ENCODE data around the gene MUS81. TPM values are rescaled to one million over a fixed set of nuclear protein-coding genes. Genes with fewer than 3 reads are reported as not detected.

Gene MUS81
- total and polyA plus RNA-seq, 2 experiments from 2014 or later, result 74.3 to 82.7 TPM

GRCh38 chr11:65872586-65873317 lies 12.5 kb downstream of the MUS81 start, which contains the start of gene EFEMP2:
Gene EFEMP2 (minus strand): TSS chr11:65872800. CDS start chr11:65872354, 446 bp downstream.
- no peaks in the 10 kb centered on the region for H3K9me3 ChIP-seq (ENCODE audit: low read depth)
- TF ChIP-seq, protein P1, sequence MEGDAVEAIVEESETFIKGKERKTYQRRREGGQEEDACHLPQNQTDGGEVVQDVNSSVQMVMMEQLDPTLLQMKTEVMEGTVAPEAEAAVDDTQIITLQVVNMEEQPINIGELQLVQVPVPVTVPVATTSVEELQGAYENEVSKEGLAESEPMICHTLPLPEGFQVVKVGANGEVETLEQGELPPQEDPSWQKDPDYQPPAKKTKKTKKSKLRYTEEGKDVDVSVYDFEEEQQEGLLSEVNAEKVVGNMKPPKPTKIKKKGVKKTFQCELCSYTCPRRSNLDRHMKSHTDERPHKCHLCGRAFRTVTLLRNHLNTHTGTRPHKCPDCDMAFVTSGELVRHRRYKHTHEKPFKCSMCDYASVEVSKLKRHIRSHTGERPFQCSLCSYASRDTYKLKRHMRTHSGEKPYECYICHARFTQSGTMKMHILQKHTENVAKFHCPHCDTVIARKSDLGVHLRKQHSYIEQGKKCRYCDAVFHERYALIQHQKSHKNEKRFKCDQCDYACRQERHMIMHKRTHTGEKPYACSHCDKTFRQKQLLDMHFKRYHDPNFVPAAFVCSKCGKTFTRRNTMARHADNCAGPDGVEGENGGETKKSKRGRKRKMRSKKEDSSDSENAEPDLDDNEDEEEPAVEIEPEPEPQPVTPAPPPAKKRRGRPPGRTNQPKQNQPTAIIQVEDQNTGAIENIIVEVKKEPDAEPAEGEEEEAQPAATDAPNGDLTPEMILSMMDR (IDR thresholded peaks at IDR 0.05; ENCODE audit: low read depth, low read length), result no peak
- H3K36me3 ChIP-seq, result peaks cover 10% of the 10 kb centered on the region
- H3K27ac ChIP-seq, result peak within 1 kb of the TSS; percentile 97
- no peaks in the 10 kb centered on the region for H3K27me3 ChIP-seq
- DNase-seq (ENCODE audit: low read depth in 1 of 2, low spot score in 1 of 2), result peak; percentile 68 to 80
- H3K4me3 ChIP-seq, result peak within 1 kb of the TSS; percentile 95
- no peaks in the 10 kb centered on the region for H3K4me1 ChIP-seq (ENCODE audit: low read depth)

GRCh38 chr11:65873318-65874156 lies 13.3 kb downstream of the MUS81 start:
- Histone ChIP-seq H3K36me3 (peaks cover 9% of the 10 kb centered on the region), H3K27ac (peak overlapping the region; percentile 97), H3K4me1 (ENCODE audit: low read depth) (no peaks in the 10 kb centered on the region), H3K27me3 (no peaks in the 10 kb centered on the region), H3K9me3 (ENCODE audit: low read depth) (no peaks in the 10 kb centered on the region), H3K4me3 (peak overlapping the region; percentile 95)
- TF ChIP-seq, protein P1 (IDR thresholded peaks at IDR 0.05; ENCODE audit: low read depth, low read length), result no peak
- DNase-seq (ENCODE audit: low read depth in 1 of 2, low spot score in 1 of 2), result peak; percentile 95 to 96

- H3K9me3 ChIP-seq (ENCODE audit: low read depth), result no peaks in the 10 kb centered on the region
- peak within 1 kb of the TSS; percentile 1 for H3K27ac ChIP-seq
- no peaks in the 10 kb centered on the region for H3K4me1 ChIP-seq (ENCODE audit: low read depth)
- TF ChIP-seq, protein P1 (IDR thresholded peaks at IDR 0.05; ENCODE audit: low read depth, low read length), result no peak
- H3K36me3 ChIP-seq, result peaks cover 19% of the 10 kb centered on the region
- no peak for DNase-seq (ENCODE audit: low read depth in 1 of 2, low spot score in 1 of 2)
- no peak within 1 kb of the TSS for H3K4me3 ChIP-seq
- H3K27me3 ChIP-seq, result no peaks in the 10 kb centered on the region
Measured at GRCh38 chr11:65879617-65880016, 19.4 kb downstream of the MUS81 start, which contains the start of gene CTSW. Gene CTSW (plus strand): TSS chr11:65879837. CDS start chr11:65879855, 18 bp downstream.

- Histone ChIP-seq H3K4me3 (no peak overlapping the region), H3K9me3 (ENCODE audit: low read depth) (no peaks in the 10 kb centered on the region), H3K27ac (no peak overlapping the region), H3K4me1 (ENCODE audit: low read depth) (no peaks in the 10 kb centered on the region), H3K27me3 (no peaks in the 10 kb centered on the region), H3K36me3 (peaks cover 19% of the 10 kb centered on the region)
- DNase-seq (ENCODE audit: low read depth in 1 of 2, low spot score in 1 of 2), result no peak
- TF ChIP-seq, protein P1 (IDR thresholded peaks at IDR 0.05; ENCODE audit: low read depth, low read length), result no peak
Measured at GRCh38 chr11:65880027-65880426, 19.8 kb downstream of the MUS81 start.

DNA sequence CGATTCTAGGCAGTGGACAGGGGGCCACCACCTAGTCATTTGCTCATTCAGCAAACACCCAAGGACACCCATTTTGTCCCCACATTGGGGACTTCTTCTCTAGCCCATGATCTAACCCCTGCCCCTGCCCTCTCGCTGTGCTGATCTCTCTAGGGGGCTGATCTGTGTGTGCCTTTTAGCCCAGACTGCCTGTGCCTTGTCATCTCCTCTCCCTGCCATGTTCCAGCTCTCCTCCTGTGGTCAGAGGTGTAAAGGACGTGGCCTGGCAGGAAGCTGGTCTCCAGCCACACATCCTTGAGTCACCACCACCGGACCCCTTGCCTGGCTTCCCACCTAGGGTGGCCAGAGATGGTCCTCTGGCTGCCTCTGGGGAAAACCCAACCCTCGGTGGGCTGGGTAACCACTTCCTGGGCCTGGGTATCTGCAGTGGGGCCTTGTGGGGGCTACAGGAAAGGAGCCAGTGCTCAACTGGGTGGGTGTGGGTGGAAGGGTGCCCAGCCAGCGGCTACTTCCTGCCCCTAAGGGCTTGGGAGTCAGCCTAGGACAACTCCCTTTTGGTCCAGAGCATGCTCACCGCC lies 20.7 kb downstream of the MUS81 start:
- Histone ChIP-seq H3K4me3 (no peak overlapping the region), H3K9me3 (ENCODE audit: low read depth) (no peaks in the 10 kb centered on the region), H3K4me1 (ENCODE audit: low read depth) (no peaks in the 10 kb centered on the region), H3K27me3 (no peaks in the 10 kb centered on the region), H3K27ac (peak overlapping the region; percentile 1), H3K36me3 (peaks cover 19% of the 10 kb centered on the region)
- DNase-seq (ENCODE audit: low read depth in 1 of 2, low spot score in 1 of 2), result no peak
- TF ChIP-seq, protein P1 (IDR thresholded peaks at IDR 0.05; ENCODE audit: low read depth, low read length), result no peak
